ENCODE data around the gene CDC73. TPM values are rescaled to one million over a fixed set of nuclear protein-coding genes. Genes with fewer than 3 reads are reported as not detected.

Gene CDC73
- total and polyA plus RNA-seq, 9 of the 15 experiments (the other 6 are each of a cell fraction or from before 2014, with no cell fraction given), result 19.0 to 61.7 (median 30.1) TPM

DNA sequence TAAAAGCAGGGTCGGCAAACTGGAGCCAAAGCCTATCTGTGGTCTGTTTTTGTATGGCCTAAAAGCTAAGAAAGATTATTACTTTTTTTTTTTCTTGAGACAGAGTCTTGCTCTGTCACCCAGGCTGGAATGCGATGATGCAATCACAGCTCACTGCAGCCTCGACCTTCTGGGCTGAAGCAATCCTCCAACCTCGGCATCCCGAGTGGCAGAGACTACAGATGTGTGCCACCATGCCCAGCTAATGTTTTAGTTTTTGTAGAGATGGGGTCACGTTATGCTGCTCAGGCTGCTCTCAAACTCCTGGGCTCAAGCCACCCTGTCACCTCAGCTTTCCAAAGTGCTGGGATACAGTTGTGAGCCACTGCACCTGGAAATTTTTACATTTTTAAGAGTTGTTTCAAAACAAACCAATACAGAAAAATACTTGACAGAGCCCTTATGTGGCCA is 10.2 kb upstream of the CDC73 start (continued):
- TF ChIP-seq, protein P1, sequence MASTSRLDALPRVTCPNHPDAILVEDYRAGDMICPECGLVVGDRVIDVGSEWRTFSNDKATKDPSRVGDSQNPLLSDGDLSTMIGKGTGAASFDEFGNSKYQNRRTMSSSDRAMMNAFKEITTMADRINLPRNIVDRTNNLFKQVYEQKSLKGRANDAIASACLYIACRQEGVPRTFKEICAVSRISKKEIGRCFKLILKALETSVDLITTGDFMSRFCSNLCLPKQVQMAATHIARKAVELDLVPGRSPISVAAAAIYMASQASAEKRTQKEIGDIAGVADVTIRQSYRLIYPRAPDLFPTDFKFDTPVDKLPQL (IDR thresholded peaks at IDR 0.05; ENCODE audit: extremely low read depth, insufficient read length), result no peak
- TF ChIP-seq ZBTB17 (CRISPR knock-in tag; IDR thresholded peaks at IDR 0.05) (0 out of 2 replicates have a peak, but pooled peaks have one; percentile 16), POLR3A (IDR thresholded peaks at IDR 0.05; ENCODE audit: borderline replicate concordance, extremely low read depth, insufficient read depth, insufficient read length) (no peak), ZNF197 (CRISPR knock-in tag; IDR thresholded peaks at IDR 0.05; ENCODE audit: low read depth) (no peak), ZSCAN32 (CRISPR knock-in tag; IDR thresholded peaks at IDR 0.05) (peak; percentile 96), ZNF174 (CRISPR knock-in tag; IDR thresholded peaks at IDR 0.05) (no peak), PRPF4 (IDR thresholded peaks at IDR 0.05; ENCODE audit: insufficient read depth, low read depth, low read length, poor library complexity, severe bottlenecking) (no peak), ZNF133 (CRISPR knock-in tag; IDR thresholded peaks at IDR 0.05) (no peak), ZNF384 (IDR thresholded peaks at IDR 0.05; ENCODE audit: low read depth, low read length) (peak; percentile 93), CHD4 (IDR thresholded peaks at IDR 0.05; ENCODE audit: insufficient read depth, insufficient replicate concordance, low read depth, low read length, poor library complexity, severe bottlenecking) (no peak), TOE1 (IDR thresholded peaks at IDR 0.05; ENCODE audit: borderline replicate concordance) (no peak), TOE1 (CRISPR knock-in tag; IDR thresholded peaks at IDR 0.05; ENCODE audit: borderline replicate concordance, low read depth) (no peak), CHD2 (IDR thresholded peaks at IDR 0.05; ENCODE audit: low read depth, low read length) (no peak), SRSF9 (IDR thresholded peaks at IDR 0.05; ENCODE audit: borderline replicate concordance, low read depth, low read length) (no peak), ARID1B (IDR thresholded peaks at IDR 0.05) (peak; percentile 59; the same call in 1 of the 2 replicates), ZNF3 (CRISPR knock-in tag; IDR thresholded peaks at IDR 0.05) (no peak), HOXB6 (CRISPR knock-in tag; IDR thresholded peaks at IDR 0.05; ENCODE audit: borderline replicate concordance) (no peak), ZNF253 (CRISPR knock-in tag; conservative IDR thresholded peaks at IDR 0.05) (no peak), ZNF57 (CRISPR knock-in tag; IDR thresholded peaks at IDR 0.05) (no peak), CREB1 (IDR thresholded peaks at IDR 0.05) (no peak), CREB1 (CRISPR knock-in tag; IDR thresholded peaks at IDR 0.05) (no peak), TBL1XR1 (IDR thresholded peaks at IDR 0.05; ENCODE audit: low read length in 2 of 2) (no peak), ZNF512 (tag; IDR thresholded peaks at IDR 0.05) (no peak)
- TF ChIP-seq, protein P2, sequence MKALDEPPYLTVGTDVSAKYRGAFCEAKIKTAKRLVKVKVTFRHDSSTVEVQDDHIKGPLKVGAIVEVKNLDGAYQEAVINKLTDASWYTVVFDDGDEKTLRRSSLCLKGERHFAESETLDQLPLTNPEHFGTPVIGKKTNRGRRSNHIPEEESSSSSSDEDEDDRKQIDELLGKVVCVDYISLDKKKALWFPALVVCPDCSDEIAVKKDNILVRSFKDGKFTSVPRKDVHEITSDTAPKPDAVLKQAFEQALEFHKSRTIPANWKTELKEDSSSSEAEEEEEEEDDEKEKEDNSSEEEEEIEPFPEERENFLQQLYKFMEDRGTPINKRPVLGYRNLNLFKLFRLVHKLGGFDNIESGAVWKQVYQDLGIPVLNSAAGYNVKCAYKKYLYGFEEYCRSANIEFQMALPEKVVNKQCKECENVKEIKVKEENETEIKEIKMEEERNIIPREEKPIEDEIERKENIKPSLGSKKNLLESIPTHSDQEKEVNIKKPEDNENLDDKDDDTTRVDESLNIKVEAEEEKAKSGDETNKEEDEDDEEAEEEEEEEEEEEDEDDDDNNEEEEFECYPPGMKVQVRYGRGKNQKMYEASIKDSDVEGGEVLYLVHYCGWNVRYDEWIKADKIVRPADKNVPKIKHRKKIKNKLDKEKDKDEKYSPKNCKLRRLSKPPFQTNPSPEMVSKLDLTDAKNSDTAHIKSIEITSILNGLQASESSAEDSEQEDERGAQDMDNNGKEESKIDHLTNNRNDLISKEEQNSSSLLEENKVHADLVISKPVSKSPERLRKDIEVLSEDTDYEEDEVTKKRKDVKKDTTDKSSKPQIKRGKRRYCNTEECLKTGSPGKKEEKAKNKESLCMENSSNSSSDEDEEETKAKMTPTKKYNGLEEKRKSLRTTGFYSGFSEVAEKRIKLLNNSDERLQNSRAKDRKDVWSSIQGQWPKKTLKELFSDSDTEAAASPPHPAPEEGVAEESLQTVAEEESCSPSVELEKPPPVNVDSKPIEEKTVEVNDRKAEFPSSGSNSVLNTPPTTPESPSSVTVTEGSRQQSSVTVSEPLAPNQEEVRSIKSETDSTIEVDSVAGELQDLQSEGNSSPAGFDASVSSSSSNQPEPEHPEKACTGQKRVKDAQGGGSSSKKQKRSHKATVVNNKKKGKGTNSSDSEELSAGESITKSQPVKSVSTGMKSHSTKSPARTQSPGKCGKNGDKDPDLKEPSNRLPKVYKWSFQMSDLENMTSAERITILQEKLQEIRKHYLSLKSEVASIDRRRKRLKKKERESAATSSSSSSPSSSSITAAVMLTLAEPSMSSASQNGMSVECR (CRISPR knock-in tag; IDR thresholded peaks at IDR 0.05), result no peak
